Cortex of kidney (tissue), 1 donor: ENCODE results near the gene PRDX4.
"Not testable (repeated sequence)": the region's sequence is repeated elsewhere in the genome, so short reads cannot be mapped to it uniquely, and the experiment has no call there.

Experiments
- DNase-seq: peaks from one replicate; lab custom pipeline; 2025; lab: John Stamatoyannopoulos, UW

The PRDX4 gene

DNA sequence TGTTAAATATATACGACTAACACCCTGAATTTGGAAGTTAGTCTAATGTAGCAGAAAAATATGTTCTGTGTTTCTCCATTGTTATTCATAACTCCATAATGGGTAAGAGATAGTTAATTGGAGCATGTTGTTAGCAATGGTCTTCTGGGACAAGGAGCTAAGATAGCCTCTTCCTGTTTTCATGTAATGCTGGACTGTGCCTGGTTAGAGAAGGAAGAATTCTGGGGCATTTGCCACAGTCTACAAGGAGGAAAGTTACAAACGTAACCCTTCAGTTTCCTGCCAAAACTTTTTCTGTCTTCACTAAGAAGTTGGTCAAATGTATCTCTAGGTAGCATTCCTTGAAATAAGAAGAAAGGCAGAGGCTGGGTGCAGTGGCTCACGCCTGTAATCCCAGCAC lies 5.8 kb downstream of the PRDX4 start:
- no peak for DNase-seq

- DNase-seq: not testable (repeated sequence)
Measured at GRCh38 chrX:23676486-23676885, 9.2 kb downstream of the PRDX4 start.

DNA sequence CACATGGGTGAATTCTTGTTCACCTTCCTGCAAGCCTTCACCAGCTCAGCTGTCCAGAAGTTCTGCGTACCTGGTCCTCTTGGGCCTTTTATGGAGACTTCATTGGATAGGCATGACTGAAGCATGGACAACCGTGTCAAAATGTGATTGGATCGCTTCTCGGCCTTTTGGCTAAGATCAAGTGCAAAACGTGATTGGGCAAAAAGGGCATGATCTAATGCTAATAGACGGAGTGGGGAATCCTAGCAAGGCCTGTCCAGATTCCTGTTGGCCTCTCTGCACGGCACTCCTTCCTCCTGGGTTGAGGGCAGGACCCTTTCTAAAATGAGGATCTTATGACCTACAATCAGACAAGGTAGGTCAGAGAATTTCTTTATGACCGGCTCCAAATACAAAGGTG lies 24.9 kb downstream of the PRDX4 start:
- DNase-seq: no peak

DNA sequence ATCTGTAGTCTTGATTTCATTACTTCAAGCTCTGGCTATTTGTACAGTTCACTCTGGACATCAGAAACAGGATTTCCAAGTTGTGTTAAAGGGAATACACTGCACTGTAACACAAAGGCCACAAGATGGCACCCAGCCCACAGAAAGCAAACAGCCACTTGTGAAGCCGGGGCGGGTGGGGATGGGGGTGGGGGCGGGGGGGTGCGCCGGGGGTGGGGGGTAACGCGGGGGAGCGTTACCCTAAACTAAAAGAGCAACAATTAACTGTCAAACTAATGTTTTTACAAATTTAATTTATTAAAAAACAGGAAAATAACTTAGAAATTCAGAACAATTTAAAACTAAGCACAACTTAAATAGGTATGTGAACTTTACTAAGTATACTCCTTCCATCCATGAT lies 27.3 kb downstream of the PRDX4 start:
- no peak for DNase-seq

- DNase-seq: no peak
Measured at GRCh38 chrX:23699636-23700194, 32.4 kb downstream of the PRDX4 start.

GRCh38 chrX:23704673-23705206 lies 37.4 kb downstream of the PRDX4 start:
- no peak for DNase-seq

GRCh38 chrX:23705235-23705634 lies 37.9 kb downstream of the PRDX4 start:
- no peak for DNase-seq

- no peak for DNase-seq
Measured at GRCh38 chrX:23720117-23720677, 52.9 kb downstream of the PRDX4 start.

DNA sequence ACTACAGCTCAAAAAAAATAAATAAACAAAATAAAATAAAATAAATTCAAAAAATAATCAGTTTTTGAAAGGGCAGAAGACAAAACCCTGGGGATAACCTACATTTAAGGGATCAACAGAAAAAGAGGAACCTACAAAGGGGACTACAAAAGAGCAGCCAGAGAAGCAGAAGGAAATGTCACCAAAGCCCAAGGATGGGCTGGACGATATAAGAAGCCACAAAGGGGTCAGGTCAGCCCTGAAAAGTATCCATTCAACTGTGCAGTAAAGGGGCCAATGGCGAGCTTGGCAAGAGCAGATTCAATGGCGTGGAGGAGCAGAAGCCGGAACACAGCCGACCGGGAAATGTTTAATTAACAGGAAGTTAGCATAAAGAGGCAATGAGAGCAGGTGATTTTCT lies 58.9 kb downstream of the PRDX4 start:
- no peak for DNase-seq

DNA sequence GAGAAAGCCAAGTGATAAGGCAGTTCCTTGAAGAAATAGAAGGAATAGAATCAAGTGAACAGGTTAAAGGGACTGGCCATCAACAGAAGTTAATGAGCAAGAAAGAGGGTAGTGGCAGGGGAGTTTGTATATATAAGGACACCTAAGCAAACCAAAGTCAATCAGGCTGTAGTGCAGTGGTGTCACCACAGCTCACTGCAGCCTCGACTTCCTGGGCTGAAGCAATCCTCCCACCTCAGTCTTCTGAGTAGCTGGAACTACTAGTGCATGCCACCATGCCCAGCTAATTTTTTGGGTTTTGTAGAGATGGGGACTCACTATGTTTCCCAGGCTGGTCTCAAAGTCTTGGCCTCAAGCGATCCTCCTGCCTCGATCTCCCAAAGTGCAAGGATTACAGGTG lies 59.9 kb downstream of the PRDX4 start:
- no peak for DNase-seq

DNA sequence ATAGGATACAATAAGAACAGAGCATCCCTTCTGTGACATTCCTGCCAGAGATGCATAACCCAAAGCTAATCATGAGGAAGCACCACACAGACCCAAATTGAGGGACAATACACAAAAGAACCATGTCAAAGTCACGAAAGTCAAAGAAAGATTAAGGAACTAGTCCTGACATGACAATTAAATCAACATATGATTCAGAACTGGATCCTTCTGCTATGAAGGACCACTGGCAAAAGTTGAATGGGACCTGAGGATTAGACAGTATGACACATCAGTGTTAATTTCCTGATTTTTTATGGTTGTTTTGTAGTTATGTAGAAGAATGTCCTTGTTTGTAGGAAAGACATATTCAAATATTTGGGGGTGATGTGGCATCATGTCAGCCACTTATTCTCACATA lies 61.9 kb downstream of the PRDX4 start:
- no peak for DNase-seq

DNA sequence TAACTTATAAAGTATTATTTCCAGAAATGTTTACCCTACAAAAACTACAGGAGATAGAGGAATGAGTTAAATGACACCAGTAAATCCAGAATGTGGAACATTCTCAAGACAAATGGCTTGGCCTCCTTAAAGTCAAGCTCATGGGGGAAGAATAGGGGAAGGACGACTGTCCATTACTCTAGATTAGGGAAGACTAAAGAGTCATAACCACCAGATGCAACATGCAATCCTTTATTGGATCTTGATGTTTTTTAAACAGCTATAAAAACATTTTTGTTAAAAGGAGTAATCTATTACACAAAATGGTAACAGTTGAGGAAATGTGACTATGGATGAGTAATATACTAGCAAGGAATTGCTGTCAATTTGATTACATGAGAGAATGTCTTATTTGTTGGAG lies 64.7 kb downstream of the PRDX4 start:
- DNase-seq: no peak

DNA sequence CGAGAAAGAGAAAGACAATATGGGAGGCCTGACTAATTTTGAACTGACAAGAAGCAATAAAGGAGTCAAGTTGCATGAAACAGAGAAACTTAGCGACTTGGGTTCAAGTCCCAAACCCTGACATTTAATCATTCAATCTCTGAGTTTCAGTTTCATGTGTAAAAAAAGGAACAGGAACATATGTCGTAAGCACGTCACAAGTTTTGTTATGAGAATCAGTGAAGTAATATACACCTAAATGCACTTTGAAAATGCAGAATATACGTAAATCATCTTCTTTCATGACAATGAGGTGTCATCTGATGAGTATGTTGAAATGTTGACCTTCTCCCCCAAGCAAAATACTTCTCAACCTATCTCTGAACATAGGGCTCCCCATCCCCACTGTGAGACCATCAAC lies 65.4 kb downstream of the PRDX4 start:
- no peak for DNase-seq
